CD4-positive, alpha-beta T cell treated with Interleukin-12 subunit alpha and Interleukin-12 subunit beta, for 1 hour (primary cell): ENCODE data around the gene MNAT1.
"Not testable (repeated sequence)": the region's sequence is repeated elsewhere in the genome, so short reads cannot be mapped to it uniquely, and the experiment has no call there.

Source experiments
- DNase-seq: peaks from one replicate; pipeline ENCODE4 v3.0.0-alpha.2; 2020

Gene MNAT1

DNA sequence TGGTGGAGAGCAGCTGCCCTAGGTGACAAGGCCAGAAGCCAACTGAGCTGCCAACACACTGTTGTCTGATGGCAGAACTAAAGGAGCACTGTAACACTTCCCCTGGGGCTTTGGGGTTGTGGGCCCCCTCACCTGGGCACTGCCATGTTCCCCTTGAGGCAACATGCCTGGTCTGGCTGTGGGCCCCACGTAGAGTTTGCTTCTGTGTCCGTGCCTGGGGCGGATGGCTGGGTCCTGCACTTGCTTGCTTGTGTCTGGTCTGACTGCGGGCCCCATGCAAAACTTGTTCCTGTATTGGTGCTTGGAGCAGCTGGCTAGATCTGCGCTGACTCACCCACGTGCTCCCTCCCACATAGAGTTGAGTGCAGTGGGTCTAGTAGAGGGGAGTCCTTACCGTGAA is 78.4 kb downstream of the MNAT1 start:
- DNase-seq: no peak

DNA sequence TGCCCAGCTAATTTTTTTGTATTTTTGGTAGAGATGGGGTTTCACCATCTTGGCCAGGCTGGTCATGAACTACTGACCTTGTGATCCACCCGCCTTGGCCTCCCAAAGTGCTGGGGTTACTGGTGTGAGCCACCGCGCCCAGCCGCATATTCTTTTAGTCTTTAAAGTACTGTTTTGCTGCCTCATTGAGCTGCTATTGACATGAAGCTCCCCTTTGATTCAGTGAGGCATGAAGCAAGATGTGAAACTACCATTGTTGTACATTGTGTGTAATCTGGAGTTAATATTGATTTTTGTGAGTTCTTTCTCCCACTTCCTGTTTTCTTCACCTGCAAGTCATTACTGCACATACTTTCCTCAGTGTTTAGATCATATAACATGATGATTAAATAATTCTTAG is 80.8 kb downstream of the MNAT1 start:
- DNase-seq: no peak

- no peak for DNase-seq
Observed at GRCh38 chr14:60817113-60817512, 82.6 kb downstream of the MNAT1 start.

DNA sequence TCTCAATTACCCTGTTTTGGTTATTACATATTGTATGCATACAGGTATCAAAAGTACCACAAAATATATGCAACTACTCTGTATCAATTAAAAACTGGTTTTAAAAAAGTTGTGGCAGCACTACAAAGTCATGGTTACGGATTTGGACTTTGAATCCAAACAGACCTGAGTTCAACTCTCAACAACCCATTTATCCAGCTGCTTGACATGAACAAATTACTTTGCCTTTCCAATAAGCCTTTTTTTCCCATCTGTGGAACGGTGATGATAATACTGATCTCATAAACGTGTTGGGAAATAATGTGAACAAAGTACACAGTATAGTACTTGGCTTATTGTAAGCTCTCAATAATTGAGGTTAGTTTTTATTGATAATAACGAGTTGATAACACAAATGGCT is 85.0 kb downstream of the MNAT1 start:
- DNase-seq: no peak

- DNase-seq: no peak
Observed at GRCh38 chr14:60838601-60839000, 104.0 kb downstream of the MNAT1 start.

- no peak for DNase-seq
Observed at GRCh38 chr14:60839057-60839456, 104.5 kb downstream of the MNAT1 start.

DNA sequence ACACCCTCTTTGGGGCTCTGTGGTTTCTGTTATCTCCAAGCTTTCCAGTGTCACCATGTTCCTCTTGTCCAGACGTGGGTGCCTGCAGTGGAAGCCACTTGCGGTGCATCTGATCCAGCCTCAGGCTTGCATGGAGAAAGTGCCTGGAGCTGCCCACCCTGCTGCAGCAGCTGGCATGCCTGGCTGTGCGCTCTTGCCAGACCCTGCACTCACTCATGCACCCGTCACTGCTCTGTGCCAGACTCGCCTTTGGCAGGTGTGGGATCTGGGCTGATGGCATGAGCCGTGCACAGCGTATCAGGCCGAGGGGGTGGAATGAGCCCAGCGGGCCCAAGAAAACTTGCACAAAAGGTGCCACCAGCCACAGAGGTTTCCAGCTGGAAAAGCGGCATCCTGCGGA is 105.1 kb downstream of the MNAT1 start:
- no peak for DNase-seq

DNA sequence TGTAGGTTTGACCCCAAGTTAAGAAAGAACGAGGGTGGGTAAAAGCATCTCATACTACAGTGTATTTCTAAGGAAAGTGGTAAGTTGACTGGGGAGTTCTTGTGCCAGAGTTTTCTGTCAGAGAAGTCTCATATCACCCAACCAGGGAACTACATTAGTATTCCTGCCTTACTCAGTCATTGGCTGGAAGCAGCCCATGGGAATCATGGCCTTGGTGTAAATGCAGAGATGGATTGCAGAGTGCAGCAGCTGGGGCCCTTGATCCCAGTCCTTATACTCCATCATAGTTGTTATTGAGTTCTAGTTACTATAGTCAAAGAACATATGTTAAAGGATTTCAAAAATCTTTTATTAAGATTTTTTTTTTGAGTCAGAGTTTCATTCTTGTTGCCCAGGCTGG is 105.8 kb downstream of the MNAT1 start:
- DNase-seq: no peak

DNA sequence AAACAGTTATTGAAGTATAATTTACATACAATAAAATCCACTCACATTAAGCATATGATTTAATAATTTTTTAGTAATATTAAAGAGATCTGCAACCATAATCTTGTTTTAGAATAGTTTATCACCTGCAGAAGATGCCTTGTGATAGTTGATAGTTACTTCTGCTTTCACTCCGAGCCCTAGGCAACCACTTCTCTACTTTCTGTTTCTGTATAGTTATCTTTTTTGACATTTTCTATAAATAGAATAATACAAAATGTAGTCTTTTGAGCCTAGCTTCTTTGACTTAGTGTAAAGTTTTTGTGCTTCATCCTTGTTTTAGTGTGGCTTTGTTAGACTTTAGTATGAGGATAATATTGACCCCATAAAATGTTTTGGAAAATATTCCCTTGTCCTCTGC is 111.0 kb downstream of the MNAT1 start:
- DNase-seq: no peak

DNA sequence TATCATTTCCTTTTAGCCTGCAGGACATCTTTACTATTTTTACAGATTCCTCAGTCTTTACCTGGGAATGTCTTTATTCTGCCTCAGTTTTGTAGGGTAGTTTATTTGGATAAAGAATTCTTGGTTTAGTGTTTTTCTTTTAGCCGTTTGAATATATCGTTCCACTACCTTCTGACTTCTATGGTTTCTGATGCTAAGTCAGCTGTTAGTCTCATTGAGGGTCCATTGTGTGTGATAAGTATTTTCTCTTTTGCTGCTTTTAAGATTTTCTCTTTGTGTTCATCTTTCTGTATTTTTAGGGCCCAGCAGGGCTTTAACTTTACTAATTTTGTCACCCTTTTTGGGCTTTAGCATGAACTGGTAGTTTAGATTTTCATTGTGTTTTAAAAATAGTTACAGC is 113.5 kb downstream of the MNAT1 start:
- no peak for DNase-seq

- not testable (repeated sequence) for DNase-seq
Observed at GRCh38 chr14:60851692-60852091, 117.1 kb downstream of the MNAT1 start.

DNA sequence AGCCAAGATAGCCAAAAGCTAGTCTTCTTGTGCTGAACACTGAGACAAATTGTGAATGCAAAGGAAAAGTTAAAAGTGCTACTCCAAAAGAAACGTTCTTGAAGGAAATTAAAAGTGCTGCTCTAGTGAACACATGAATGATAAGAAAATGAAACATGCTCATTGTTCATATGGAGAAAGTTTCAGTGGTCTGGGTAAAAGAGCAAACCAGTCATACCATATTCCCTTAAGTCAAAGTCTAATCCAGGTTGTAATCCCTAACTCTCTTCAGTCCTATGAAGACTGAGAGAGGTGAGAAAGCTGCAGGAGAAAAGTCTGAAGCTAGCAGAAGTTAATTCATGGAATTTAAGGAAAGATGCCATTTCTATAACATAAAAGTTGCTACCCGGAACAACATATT is 121.5 kb downstream of the MNAT1 start:
- no peak for DNase-seq

DNA sequence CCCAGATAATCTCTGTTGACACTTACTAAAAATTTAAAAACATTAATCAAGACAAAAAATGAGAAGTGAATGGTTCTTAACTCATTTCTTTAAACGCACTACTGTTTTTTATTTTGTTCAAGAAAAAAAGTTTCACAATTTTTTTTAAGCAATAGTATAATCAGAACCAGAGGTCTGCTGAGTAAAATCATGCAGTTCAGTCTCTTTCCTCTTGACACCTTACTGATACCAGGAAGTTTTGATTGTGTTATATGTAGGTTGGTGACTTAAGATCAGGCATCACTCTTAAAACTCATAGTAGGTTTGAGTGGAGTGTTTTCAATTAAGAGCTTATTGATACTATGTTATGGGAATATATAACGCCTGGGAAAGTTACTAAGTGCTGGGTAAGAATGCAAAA is 125.0 kb downstream of the MNAT1 start:
- DNase-seq: no peak

- no peak for DNase-seq
Observed at GRCh38 chr14:60861545-60862140, 127.1 kb downstream of the MNAT1 start.

- DNase-seq: no peak
Observed at GRCh38 chr14:60862283-60862682, 127.7 kb downstream of the MNAT1 start.

DNA sequence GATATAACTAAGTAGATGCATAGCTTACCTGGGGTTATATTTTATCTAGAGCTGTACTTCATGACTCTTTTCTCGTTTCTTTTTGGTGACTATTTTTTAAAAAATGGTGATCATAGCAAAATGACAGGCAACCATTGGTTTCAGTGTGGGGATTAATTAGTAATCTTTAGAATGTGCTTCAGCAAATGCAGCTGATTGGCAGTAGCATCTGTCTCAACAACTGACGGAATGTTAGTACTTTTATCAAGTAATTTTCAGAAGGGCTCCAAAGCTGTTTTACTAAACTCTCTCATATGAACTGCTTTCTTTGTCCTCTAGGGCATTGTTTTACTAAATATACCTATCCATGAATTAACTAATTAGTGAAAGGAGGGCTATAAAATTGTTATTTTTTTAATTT is 128.7 kb downstream of the MNAT1 start:
- no peak for DNase-seq

DNA sequence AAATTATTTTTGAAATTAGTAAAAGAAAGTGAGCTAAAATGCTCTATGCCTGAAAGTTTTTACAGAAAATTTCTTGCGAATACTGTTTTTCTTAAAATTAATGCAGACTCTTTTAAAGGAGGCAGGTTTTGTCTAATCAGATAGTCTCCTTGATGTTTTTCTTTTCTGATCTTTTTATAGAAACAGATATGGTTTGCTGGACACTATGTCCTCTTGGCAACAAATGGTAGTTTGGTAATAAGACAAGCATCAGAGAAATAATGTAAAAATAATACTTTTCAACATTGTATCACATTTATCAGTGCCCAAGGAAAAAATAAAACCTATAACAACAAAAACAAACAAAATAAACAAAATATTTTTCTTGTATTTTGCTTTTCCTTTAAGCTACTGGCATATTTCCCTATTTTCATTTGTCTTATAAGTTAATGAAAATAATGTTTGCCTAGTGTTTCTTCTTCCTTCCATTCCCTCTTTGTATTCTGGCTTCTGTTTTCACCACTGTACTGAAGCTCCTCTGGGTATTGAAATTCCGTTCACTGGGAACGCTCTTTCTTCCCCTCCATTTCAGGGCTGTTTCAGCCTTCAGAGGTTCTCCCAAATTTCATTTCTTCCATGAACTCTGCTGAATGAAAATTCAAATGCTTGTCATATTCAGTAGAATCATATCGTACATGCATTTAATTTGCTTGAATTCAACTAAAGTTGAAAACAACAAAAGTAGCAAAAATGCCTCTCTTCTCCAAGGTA is 131.0 kb downstream of the MNAT1 start:
- DNase-seq: no peak

- no peak for DNase-seq
Observed at GRCh38 chr14:60867503-60868172, 133.1 kb downstream of the MNAT1 start.

DNA sequence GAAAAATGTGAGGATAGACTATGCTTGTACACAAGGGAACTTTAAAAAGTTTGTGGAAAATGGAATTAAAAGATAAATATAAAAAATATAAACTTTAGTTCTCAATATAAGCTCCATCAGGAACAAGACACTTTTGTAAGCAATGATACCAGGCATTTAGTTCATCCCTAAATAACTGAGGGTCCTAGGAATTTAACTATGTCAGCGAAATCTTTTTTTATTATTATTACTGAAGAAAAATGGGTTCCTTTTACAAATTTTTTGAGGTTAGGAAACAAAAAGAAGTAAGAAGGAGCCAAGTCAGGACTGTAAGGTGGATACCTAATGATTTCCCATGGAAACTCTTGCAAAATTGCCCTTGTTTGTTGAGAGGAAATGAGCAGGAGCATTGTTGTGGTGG is 143.6 kb downstream of the MNAT1 start:
- no peak for DNase-seq

DNA sequence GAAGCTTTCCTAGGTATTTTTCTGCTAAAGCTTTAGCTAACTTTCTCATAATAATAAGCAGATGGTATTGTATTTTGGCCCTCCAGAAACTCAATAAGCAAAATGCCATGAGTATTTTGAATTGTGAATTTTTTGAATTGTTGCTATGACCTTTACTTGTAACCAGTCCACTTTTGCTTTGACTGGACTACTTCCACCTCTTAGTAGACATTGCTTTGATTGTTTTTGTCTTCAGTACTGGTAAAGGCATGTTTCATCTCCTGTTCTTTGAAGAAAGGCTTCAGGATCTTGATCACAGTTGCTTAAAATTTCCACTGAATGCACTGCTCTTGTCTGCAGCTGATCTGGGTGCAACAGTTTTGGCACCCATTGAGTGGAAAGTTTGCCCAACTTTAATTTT is 144.0 kb downstream of the MNAT1 start:
- DNase-seq: no peak

DNA sequence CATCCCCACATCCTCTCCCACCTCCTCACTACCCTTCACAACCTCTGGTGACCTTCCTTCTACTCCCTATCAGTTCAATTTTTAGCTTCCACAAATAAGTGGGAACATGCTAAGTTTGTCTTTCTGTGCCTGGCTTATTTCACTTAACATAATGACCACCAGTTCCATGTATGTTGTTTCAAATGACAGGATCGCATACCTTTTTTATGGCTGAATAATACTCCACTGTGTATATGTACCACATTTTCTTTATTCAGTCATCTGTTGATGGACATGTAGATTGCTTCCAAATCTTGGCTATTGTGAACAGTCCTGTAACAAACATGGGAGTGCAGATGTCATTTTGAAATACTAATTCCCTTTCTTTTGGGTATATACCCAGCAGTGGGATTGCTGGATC is 147.7 kb downstream of the MNAT1 start:
- no peak for DNase-seq

- DNase-seq: no peak
Observed at GRCh38 chr14:60884134-60884533, 149.6 kb downstream of the MNAT1 start.

GRCh38 chr14:60890636-60891035 is 156.1 kb downstream of the MNAT1 start:
- not testable (repeated sequence) for DNase-seq

DNA sequence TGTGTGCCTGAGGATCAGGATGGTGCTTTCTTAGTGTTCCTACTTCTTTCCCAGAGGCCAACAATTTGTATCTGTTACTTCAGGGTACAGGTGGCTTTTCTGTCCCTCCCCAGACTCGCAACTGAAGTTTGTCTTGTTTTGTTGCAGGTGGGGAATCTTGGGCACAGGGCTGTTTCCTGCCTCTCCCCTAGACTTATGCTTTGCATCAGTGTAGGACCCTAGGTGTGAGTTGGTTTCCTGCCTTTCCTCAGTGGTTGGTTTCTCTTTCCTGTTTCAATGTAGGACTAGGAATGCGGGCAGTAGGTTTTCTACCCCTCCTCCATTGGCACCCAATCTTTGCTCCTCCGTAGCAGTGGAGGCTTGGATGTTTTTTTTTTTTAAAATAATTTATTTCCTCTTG is 159.3 kb downstream of the MNAT1 start:
- no peak for DNase-seq
